ENCODE measurements around the gene CBARP. TPM values are rescaled to one million over a fixed set of nuclear protein-coding genes. Genes with fewer than 3 reads are reported as not detected.

CBARP gene
- total and polyA plus RNA-seq, 2 of the 13 experiments (the other 11 are each of a cell fraction or from before 2014, with no cell fraction given): 1.2 to 1.4 TPM

DNA sequence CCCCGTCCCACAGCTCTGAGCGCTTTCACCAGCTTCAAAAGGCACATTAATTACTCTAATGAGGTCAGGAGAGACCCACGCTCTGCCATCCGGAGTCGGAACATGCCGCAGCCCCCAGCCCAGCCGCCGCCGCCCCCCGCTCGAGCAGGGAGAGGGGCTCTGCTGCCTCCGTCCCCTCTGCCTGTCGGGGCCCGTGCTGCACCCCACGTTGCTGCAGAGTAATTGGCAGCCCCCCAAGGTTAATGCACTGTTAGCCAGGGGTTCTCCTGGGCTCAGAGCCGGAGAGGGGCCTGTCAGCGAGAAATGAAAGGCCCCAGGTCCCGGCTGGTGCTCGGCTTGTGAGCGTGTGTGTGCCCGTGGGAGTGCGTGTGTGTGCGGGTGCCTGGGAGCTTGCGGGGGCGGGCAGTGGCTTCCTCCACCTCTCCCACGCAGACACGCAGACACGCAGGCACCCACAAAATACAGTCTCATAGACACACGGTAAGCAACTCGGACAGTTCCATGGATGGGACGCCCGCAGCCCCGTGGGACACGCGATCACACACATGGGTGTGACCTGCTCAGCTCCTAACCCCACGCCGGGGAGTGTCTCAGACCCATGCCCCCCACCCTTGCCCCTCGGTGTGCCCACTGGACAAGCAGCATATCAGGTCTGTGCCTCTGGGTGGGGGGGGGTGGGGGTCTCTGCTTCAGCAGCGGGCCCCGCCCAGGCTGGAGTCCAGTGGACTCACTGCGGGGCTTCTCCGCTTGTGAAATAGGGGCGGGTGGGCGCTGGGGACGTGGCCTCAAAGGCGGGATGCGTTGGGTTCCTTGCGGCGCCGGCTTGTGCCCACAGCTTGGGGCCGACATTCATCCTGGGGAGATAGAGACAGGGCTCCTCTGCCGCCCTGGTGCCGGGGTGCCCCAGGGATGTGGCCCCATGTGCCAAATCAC is 43.1 kb upstream of the CBARP start:
- no peak overlapping the region for H2AFZ ChIP-seq (ENCODE audit: low read length)
- in situ Hi-C loops (cut with HindIII; ENCODE audit: extremely low pct_ligation_motif_present, low pct_unique_long_range_greater_than_20kb): loop anchor here (5.0 kb wide), 2 partner anchors 36 to 91 kb away; no protein-coding TSS in a partner anchor
- ChIA-PET POLR2A (no interaction called here), CTCF (ENCODE audit: low intra/inter-chr PET ratio, low total read pairs) (interaction anchor here (1.7 to 1.9 kb wide), 2 partner anchors 35 to 92 kb away, joined by 6 to 16 read pairs; no protein-coding TSS in a partner anchor)
- WGBS (ENCODE audit: low lambda C conversion rate): 94% methylated on average over 22 of the region's 53 CpGs
- DNase-seq (ENCODE audit: low spot score) (no peak), ATAC-seq (no peak), FAIRE-seq (no peak)
- H3K9me3 ChIP-seq (ENCODE audit: low read length): no peaks in the 10 kb centered on the region
- no peak overlapping the region for H3K9ac ChIP-seq (ENCODE audit: insufficient read depth, low read depth, low read length)
- peaks cover 39% of the 10 kb centered on the region for H3K4me1 ChIP-seq (ENCODE audit: insufficient read depth, low read length)
- BruUV-seq (replicated peaks): no TSS peak
- H4K20me1 ChIP-seq (ENCODE audit: insufficient read depth, low read length): no peaks in the 10 kb centered on the region
- H3K4me3 ChIP-seq (replicated peaks in 1 of 3; ENCODE audit: insufficient read depth in 1 of 3, low read depth in 2 of 3, low read length in 3 of 3): no peak overlapping the region
- H3K27ac ChIP-seq (ENCODE audit: extremely low read length, insufficient read depth, low read length): no peak overlapping the region
- no peak overlapping the region for H3K4me2 ChIP-seq (ENCODE audit: low read depth, low read length)
- peaks cover 4% of the 10 kb centered on the region for H3K79me2 ChIP-seq (ENCODE audit: insufficient read depth, low read length)
- intact Hi-C loops (cut with micrococcal nuclease; ENCODE audit: unreplicated experiment): no loop called here
- H3K36me3 ChIP-seq (replicated peaks in 1 of 2; ENCODE audit: control insufficient read depth in 1 of 2, insufficient read depth in 2 of 2, low read length in 2 of 2): peaks cover 2 to 9% of the 10 kb centered on the region in 2 experiments; a peak in 3 of 5 replicates
- no peak for TF ChIP-seq ZNF136 (CRISPR knock-in tag; IDR thresholded peaks at IDR 0.05; ENCODE audit: low read depth)
- no peak for TF ChIP-seq FUBP1 (CRISPR knock-in tag; IDR thresholded peaks at IDR 0.05; ENCODE audit: borderline replicate concordance)
- no peak for TF ChIP-seq ZNF816 (CRISPR knock-in tag; IDR thresholded peaks at IDR 0.05; ENCODE audit: borderline replicate concordance)
- peak; percentile 37; the same call in 1 of the 2 replicates for TF ChIP-seq RBFOX2 (IDR thresholded peaks at IDR 0.05; ENCODE audit: low read depth, low read length)
- peak; percentile 44 for TF ChIP-seq AGO1 (IDR thresholded peaks at IDR 0.05; ENCODE audit: low read depth, low read length, poor library complexity, severe bottlenecking)
- peak; percentile 82 for TF ChIP-seq AGO2 (optimal IDR thresholded peaks at IDR 0.05; ENCODE audit: low read depth, low read length)
- no peaks in the 10 kb centered on the region for H3K27me3 ChIP-seq (ENCODE audit: control insufficient read depth in 1 of 2, insufficient read depth in 2 of 2, low read length in 2 of 2)
